ENCODE results near the gene LSM10.

The LSM10 gene

GRCh38 chr1:36414384-36414783, 16.7 kb upstream of the LSM10 start:
- no CpG with 5 or more reads among the region's 4 CpGs for whole genome bisulfite sequencing (ENCODE audit: extremely low coverage, insufficient coverage, insufficient read length)
- H3K27me3 ChIP-seq (ENCODE audit: insufficient read depth, low read length), result no peaks in the 10 kb centered on the region

GRCh38 chr1:36411674-36412648, 14.3 kb upstream of the LSM10 start:
- H3K79me2 ChIP-seq (ENCODE audit: control insufficient read depth, insufficient read depth, low read length, poor library complexity), result no peaks in the 10 kb centered on the region
- H3K14ac ChIP-seq (ENCODE audit: low read length), result no peak overlapping the region
- no peak overlapping the region for H2AFZ ChIP-seq (ENCODE audit: insufficient read depth, low read length, poor library complexity)
- no peak overlapping the region for H3K18ac ChIP-seq (ENCODE audit: low read length)
- H4K12ac ChIP-seq (ENCODE audit: low read depth, low read length), result no peak overlapping the region
- no peak overlapping the region for H4K91ac ChIP-seq (ENCODE audit: low read depth, low read length)
- peaks cover 0 to 5% of the 10 kb centered on the region in 2 experiments for H3K36me3 ChIP-seq (ENCODE audit: control insufficient read depth in 1 of 2, insufficient read depth in 2 of 2, low read length in 2 of 2)
- H3K9ac ChIP-seq (ENCODE audit: low read length), result no peak overlapping the region
- no peak overlapping the region for H3K4me2 ChIP-seq (ENCODE audit: low read length)
- peaks cover 2% of the 10 kb centered on the region for H3K9me3 ChIP-seq (ENCODE audit: insufficient read depth, low read depth, low read length)
- no peak overlapping the region for H2AK5ac ChIP-seq (ENCODE audit: low read length)
- peak; percentile 38 to 50 for DNase-seq
- no peak overlapping the region for H4K8ac ChIP-seq (ENCODE audit: low read depth, low read length)
- H3K27me3 ChIP-seq (ENCODE audit: insufficient read depth, low read length), result no peaks in the 10 kb centered on the region
- H3K4me3 ChIP-seq (ENCODE audit: low read depth, low read length), result no peak overlapping the region
- no peak overlapping the region for H2BK12ac ChIP-seq (ENCODE audit: low read length)
- H3K23ac ChIP-seq (ENCODE audit: low read length), result no peak overlapping the region
- no peak overlapping the region for H3K27ac ChIP-seq (ENCODE audit: low read depth, low read length)
- no peaks in the 10 kb centered on the region for H3K79me1 ChIP-seq (ENCODE audit: low read length)
- H3K4ac ChIP-seq (ENCODE audit: low read depth, low read length), result no peak overlapping the region
- H2BK5ac ChIP-seq (ENCODE audit: low read depth, low read length, poor library complexity), result no peak overlapping the region
- H3K4me1 ChIP-seq (ENCODE audit: control insufficient read depth in 1 of 2, insufficient read depth in 2 of 2, low read length in 2 of 2), result peaks cover 0 to 8% of the 10 kb centered on the region in 2 experiments
- WGBS (ENCODE audit: extremely low coverage, insufficient coverage, insufficient read length), result no CpG with 5 or more reads among the region's 11 CpGs
- no peak overlapping the region for H2BK120ac ChIP-seq (ENCODE audit: insufficient read depth, low read length, poor library complexity)

More at GRCh38 chr1:36414384-36414783, 16.7 kb upstream of the LSM10 start:
- Histone ChIP-seq H3K4me1 (ENCODE audit: control insufficient read depth in 1 of 2, insufficient read depth in 2 of 2, low read length in 2 of 2) (no peaks in the 10 kb centered on the region), H4K8ac (ENCODE audit: low read depth, low read length) (no peak overlapping the region), H3K18ac (ENCODE audit: low read length) (no peak overlapping the region), H3K14ac (ENCODE audit: low read length) (no peak overlapping the region), H3K79me2 (ENCODE audit: control insufficient read depth, insufficient read depth, low read length, poor library complexity) (no peaks in the 10 kb centered on the region), H3K4me3 (ENCODE audit: low read depth, low read length) (no peak overlapping the region), H4K12ac (ENCODE audit: low read depth, low read length) (no peak overlapping the region), H3K9ac (ENCODE audit: low read length) (no peak overlapping the region), H2BK12ac (ENCODE audit: low read length) (no peak overlapping the region), H2AFZ (ENCODE audit: insufficient read depth, low read length, poor library complexity) (no peak overlapping the region), H3K9me3 (ENCODE audit: insufficient read depth, low read depth, low read length) (peaks cover 2% of the 10 kb centered on the region), H2BK120ac (ENCODE audit: insufficient read depth, low read length, poor library complexity) (no peak overlapping the region), H2BK5ac (ENCODE audit: low read depth, low read length, poor library complexity) (no peak overlapping the region), H3K79me1 (ENCODE audit: low read length) (no peaks in the 10 kb centered on the region), H3K36me3 (ENCODE audit: control insufficient read depth in 1 of 2, insufficient read depth in 2 of 2, low read length in 2 of 2) (peaks cover 0 to 5% of the 10 kb centered on the region in 2 experiments), H3K4me2 (ENCODE audit: low read length) (no peak overlapping the region), H4K91ac (ENCODE audit: low read depth, low read length) (no peak overlapping the region), H2AK5ac (ENCODE audit: low read length) (no peak overlapping the region), H3K23ac (ENCODE audit: low read length) (no peak overlapping the region), H3K27ac (ENCODE audit: low read depth, low read length) (no peak overlapping the region), H3K4ac (ENCODE audit: low read depth, low read length) (no peak overlapping the region)
- no peak for DNase-seq

GRCh38 chr1:36408479-36408878, 10.8 kb upstream of the LSM10 start:
- WGBS (ENCODE audit: extremely low coverage, insufficient coverage, insufficient read length), result no CpG with 5 or more reads among the region's 2 CpGs
- H3K18ac ChIP-seq (ENCODE audit: low read length), result no peak overlapping the region

GRCh38 chr1:36406440-36406839, 8.7 kb upstream of the LSM10 start:
- H3K79me1 ChIP-seq (ENCODE audit: low read length), result peaks cover 4% of the 10 kb centered on the region
- H2BK12ac ChIP-seq (ENCODE audit: low read length), result no peak overlapping the region
- H4K91ac ChIP-seq (ENCODE audit: low read depth, low read length), result no peak overlapping the region
- no peak overlapping the region for H3K14ac ChIP-seq (ENCODE audit: low read length)
- H3K9ac ChIP-seq (ENCODE audit: low read length), result no peak overlapping the region
- H3K79me2 ChIP-seq (ENCODE audit: control insufficient read depth, insufficient read depth, low read length, poor library complexity), result no peaks in the 10 kb centered on the region
- no peak overlapping the region for H2AFZ ChIP-seq (ENCODE audit: insufficient read depth, low read length, poor library complexity)
- no peak overlapping the region for H3K4ac ChIP-seq (ENCODE audit: low read depth, low read length)
- no peak overlapping the region for H4K8ac ChIP-seq (ENCODE audit: low read depth, low read length)
- no peak overlapping the region for H2AK5ac ChIP-seq (ENCODE audit: low read length)
- H2BK5ac ChIP-seq (ENCODE audit: low read depth, low read length, poor library complexity), result no peak overlapping the region
- no peak overlapping the region for H4K12ac ChIP-seq (ENCODE audit: low read depth, low read length)
- no peaks in the 10 kb centered on the region for H3K9me3 ChIP-seq (ENCODE audit: insufficient read depth, low read depth, low read length)
- no peak overlapping the region for H3K4me3 ChIP-seq (ENCODE audit: low read depth, low read length)
- H3K4me2 ChIP-seq (ENCODE audit: low read length), result no peak overlapping the region
- no peak overlapping the region for H3K18ac ChIP-seq (ENCODE audit: low read length)
- no peaks in the 10 kb centered on the region for H3K27me3 ChIP-seq (ENCODE audit: insufficient read depth, low read length)
- H2BK120ac ChIP-seq (ENCODE audit: insufficient read depth, low read length, poor library complexity), result no peak overlapping the region
- DNase-seq, result no peak
- no peak overlapping the region for H3K27ac ChIP-seq (ENCODE audit: low read depth, low read length)
- H3K36me3 ChIP-seq (ENCODE audit: control insufficient read depth in 1 of 2, insufficient read depth in 2 of 2, low read length in 2 of 2), result peaks cover 0 to 2% of the 10 kb centered on the region in 2 experiments
- WGBS (ENCODE audit: extremely low coverage, insufficient coverage, insufficient read length), result no CpG with 5 or more reads among the region's 1 CpG
- peaks cover 4 to 15% of the 10 kb centered on the region in 2 experiments for H3K4me1 ChIP-seq (ENCODE audit: control insufficient read depth in 1 of 2, insufficient read depth in 2 of 2, low read length in 2 of 2)
- no peak overlapping the region for H3K23ac ChIP-seq (ENCODE audit: low read length)

More at GRCh38 chr1:36408479-36408878, 10.8 kb upstream of the LSM10 start:
- Histone ChIP-seq H3K9ac (ENCODE audit: low read length) (no peak overlapping the region), H2BK12ac (ENCODE audit: low read length) (no peak overlapping the region), H4K91ac (ENCODE audit: low read depth, low read length) (no peak overlapping the region), H2AFZ (ENCODE audit: insufficient read depth, low read length, poor library complexity) (no peak overlapping the region), H4K12ac (ENCODE audit: low read depth, low read length) (no peak overlapping the region), H3K23ac (ENCODE audit: low read length) (no peak overlapping the region), H3K14ac (ENCODE audit: low read length) (no peak overlapping the region), H2BK5ac (ENCODE audit: low read depth, low read length, poor library complexity) (no peak overlapping the region), H3K79me2 (ENCODE audit: control insufficient read depth, insufficient read depth, low read length, poor library complexity) (no peaks in the 10 kb centered on the region), H3K36me3 (ENCODE audit: control insufficient read depth in 1 of 2, insufficient read depth in 2 of 2, low read length in 2 of 2) (peaks cover 0 to 2% of the 10 kb centered on the region in 2 experiments), H3K4me1 (ENCODE audit: control insufficient read depth in 1 of 2, insufficient read depth in 2 of 2, low read length in 2 of 2) (peaks cover 0 to 8% of the 10 kb centered on the region in 2 experiments), H3K27me3 (ENCODE audit: insufficient read depth, low read length) (no peaks in the 10 kb centered on the region), H3K4ac (ENCODE audit: low read depth, low read length) (no peak overlapping the region), H3K79me1 (ENCODE audit: low read length) (no peaks in the 10 kb centered on the region), H3K4me3 (ENCODE audit: low read depth, low read length) (no peak overlapping the region), H2AK5ac (ENCODE audit: low read length) (no peak overlapping the region), H3K4me2 (ENCODE audit: low read length) (no peak overlapping the region), H3K27ac (ENCODE audit: low read depth, low read length) (peak overlapping the region; percentile 45), H2BK120ac (ENCODE audit: insufficient read depth, low read length, poor library complexity) (no peak overlapping the region), H4K8ac (ENCODE audit: low read depth, low read length) (no peak overlapping the region), H3K9me3 (ENCODE audit: insufficient read depth, low read depth, low read length) (no peaks in the 10 kb centered on the region)
- peak; percentile 90 to 95 for DNase-seq
